Measurements from ENCODE around the gene PTPN12. TPM values are rescaled to one million over a fixed set of nuclear protein-coding genes. Genes with fewer than 3 reads are reported as not detected.

Gene PTPN12
- total and polyA plus RNA-seq, 12 donors: 29.5 to 72.0 (median 54.1) TPM

DNA sequence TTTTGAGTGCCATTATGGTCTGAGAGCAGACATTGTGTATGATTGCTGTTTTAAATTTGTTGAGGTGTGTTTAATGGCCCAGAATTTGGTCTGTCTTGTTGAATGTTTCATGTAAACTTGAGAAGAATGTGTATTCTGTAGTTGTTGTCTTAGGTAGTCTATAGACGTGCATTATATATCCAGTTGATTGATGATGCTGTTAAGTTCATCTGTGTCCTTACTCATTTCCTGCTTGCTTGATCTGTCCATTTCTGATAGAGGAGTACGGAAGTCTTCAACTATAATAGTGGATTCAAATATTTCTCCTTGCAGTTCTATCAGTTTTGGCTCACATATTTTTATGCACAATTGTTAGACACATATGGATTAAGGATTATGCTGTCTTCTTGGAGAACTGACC is 16.0 kb downstream of the PTPN12 start:
- intact Hi-C loops (cut with DNase I): no loop called here
- 62 to 79% (median 65%) methylated on average over 2 of the region's 2 CpGs for WGBS, 4 donors
- DNase-seq: no peak

DNA sequence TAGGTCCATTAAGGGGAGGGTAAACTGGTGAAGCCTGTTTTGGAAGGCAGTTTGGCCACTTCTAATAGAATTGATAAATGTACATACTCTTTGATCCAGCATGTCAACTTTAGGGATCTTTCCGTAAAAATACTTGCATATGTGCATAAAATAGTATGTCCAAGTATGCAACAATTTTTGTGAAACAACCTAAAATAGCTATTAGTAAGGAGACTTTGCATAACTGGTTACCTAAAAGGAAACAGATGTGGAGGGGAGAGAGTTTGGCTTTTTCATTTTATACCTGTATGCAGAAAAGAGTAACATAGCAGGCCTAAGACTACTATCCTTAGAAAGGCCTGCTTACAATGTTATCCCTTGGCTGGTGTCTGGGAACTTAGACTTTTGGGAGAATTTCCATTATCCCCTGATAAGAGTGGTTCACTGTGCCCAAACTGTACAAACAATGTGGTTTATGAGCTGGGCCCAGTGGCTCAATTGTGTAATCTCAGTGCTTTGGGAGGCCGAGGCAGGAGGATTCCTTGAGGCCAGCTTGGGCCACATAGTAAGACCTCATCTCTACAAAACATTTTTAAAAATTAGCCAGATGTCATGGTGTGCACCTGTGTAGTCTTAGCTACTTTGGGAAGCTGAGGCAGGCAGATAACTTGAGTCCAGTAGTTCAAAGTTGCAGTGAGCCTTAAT is 21.3 kb downstream of the PTPN12 start:
- no peak for DNase-seq
- Histone ChIP-seq H3K27me3 (no peaks in the 10 kb centered on the region), H3K4me1 (replicated peaks in 1 of 2) (peaks cover 0 to 25% of the 10 kb centered on the region in 2 donors), H3K9me3 (replicated peaks in 1 of 3) (no peaks in the 10 kb centered on the region), H3K4me3 (no peak overlapping the region), H3K36me3 (replicated peaks in 1 of 2) (no peaks in the 10 kb centered on the region), H3K27ac (no peak overlapping the region)
- TF ChIP-seq POLR2A (IDR thresholded peaks at IDR 0.05): no peak
- TF ChIP-seq, protein P1, sequence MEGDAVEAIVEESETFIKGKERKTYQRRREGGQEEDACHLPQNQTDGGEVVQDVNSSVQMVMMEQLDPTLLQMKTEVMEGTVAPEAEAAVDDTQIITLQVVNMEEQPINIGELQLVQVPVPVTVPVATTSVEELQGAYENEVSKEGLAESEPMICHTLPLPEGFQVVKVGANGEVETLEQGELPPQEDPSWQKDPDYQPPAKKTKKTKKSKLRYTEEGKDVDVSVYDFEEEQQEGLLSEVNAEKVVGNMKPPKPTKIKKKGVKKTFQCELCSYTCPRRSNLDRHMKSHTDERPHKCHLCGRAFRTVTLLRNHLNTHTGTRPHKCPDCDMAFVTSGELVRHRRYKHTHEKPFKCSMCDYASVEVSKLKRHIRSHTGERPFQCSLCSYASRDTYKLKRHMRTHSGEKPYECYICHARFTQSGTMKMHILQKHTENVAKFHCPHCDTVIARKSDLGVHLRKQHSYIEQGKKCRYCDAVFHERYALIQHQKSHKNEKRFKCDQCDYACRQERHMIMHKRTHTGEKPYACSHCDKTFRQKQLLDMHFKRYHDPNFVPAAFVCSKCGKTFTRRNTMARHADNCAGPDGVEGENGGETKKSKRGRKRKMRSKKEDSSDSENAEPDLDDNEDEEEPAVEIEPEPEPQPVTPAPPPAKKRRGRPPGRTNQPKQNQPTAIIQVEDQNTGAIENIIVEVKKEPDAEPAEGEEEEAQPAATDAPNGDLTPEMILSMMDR (IDR thresholded peaks at IDR 0.05): no peak
- intact Hi-C loops (cut with DNase I): no loop called here
- 87 to 100% (median 94%) methylated on average over 2 of the region's 2 CpGs for WGBS, 4 donors

More for the DNA sequence above, 16.0 kb downstream of the PTPN12 start:
- Histone ChIP-seq H3K27me3 (no peaks in the 10 kb centered on the region), H3K36me3 (replicated peaks in 1 of 2) (no peaks in the 10 kb centered on the region), H3K27ac (no peak overlapping the region), H3K9me3 (replicated peaks in 1 of 3) (no peaks in the 10 kb centered on the region), H3K4me3 (no peak overlapping the region), H3K4me1 (replicated peaks in 1 of 2) (peaks cover 10 to 42% of the 10 kb centered on the region in 2 donors)
- TF ChIP-seq, protein P1 (IDR thresholded peaks at IDR 0.05): no peak
- no peak for TF ChIP-seq POLR2A (IDR thresholded peaks at IDR 0.05)

DNA sequence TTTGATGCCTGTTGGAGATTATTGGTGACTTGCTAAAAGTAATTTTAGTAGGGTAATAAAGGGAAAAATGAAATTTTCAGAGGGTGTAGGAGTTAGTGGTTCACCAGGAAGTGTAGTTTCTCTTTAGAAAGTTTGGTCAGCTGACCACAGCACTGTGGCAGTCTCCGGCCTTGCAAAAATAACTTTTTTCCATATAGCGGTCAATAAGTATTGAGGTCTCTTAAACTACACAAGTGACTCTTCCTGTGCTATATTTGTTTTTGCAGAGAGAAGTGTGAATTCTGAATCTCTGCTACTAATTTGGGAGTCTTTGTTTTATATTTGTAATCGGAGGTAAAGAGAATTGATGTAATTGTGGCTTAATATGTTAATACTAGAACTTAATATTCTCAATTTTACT is 24.3 kb downstream of the PTPN12 start:
- intact Hi-C loops (cut with DNase I): no loop called here
- no peaks in the 10 kb centered on the region for H3K36me3 ChIP-seq (replicated peaks in 1 of 2)
- H3K4me1 ChIP-seq (replicated peaks in 1 of 2): peaks cover 0 to 48% of the 10 kb centered on the region in 2 donors
- H3K9me3 ChIP-seq (replicated peaks in 1 of 3): no peaks in the 10 kb centered on the region
- TF ChIP-seq POLR2A (IDR thresholded peaks at IDR 0.05): no peak
- TF ChIP-seq, protein P1 (IDR thresholded peaks at IDR 0.05): no peak
- no peak overlapping the region for H3K27ac ChIP-seq
- DNase-seq: no peak
- WGBS, 4 donors: 50 to 72% (median 57%) methylated on average over 3 of the region's 3 CpGs
- H3K4me3 ChIP-seq: no peak overlapping the region
- no peaks in the 10 kb centered on the region for H3K27me3 ChIP-seq

DNA sequence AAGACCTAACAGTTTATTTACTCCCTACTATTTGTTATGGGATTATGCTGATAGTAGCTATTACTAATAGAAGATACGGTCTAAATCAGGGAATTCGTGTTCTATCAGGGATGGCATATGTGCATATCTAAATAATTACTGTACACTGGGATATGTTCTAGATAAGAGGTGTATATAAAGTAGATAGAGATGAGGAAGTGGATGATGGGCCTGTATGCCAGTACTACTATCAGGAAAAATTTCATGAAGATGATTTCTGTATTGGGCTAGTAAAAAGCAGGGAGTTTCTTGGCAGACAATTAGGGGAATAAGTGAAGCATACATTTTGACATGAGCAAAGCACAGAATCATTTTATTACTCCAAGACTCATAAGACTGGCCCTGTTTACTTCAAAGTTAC is 26.2 kb downstream of the PTPN12 start:
- no peak for DNase-seq
- intact Hi-C loops (cut with DNase I): no loop called here
- H3K27me3 ChIP-seq: no peaks in the 10 kb centered on the region
- peaks cover 0 to 64% of the 10 kb centered on the region in 2 donors for H3K4me1 ChIP-seq (replicated peaks in 1 of 2)
- H3K27ac ChIP-seq: no peak overlapping the region
- no peak overlapping the region for H3K4me3 ChIP-seq
- H3K36me3 ChIP-seq (replicated peaks in 1 of 2): no peaks in the 10 kb centered on the region
- 71 to 84% (median 79%) methylated on average over 2 of the region's 2 CpGs for WGBS, 4 donors
- no peak for TF ChIP-seq POLR2A (IDR thresholded peaks at IDR 0.05)
- TF ChIP-seq, protein P1 (IDR thresholded peaks at IDR 0.05): no peak
- no peaks in the 10 kb centered on the region for H3K9me3 ChIP-seq (replicated peaks in 1 of 3)
